Glomerular endothelial cell (primary cell): ENCODE data around the gene E2F3. TPM values are rescaled to one million over a fixed set of nuclear protein-coding genes. Genes with fewer than 3 reads are reported as not detected.
A peak's percentile ranks its signal among the peaks of the same experiment; 100 is the strongest.
"Not testable (repeated sequence)": the region's sequence is repeated elsewhere in the genome, so short reads cannot be mapped to it uniquely, and the experiment has no call there.

Source experiments
- DNase-seq: peaks from one replicate; pipeline ENCODE4 v3.0.0-alpha.2; 2011; ENCODE audit warnings: low read depth, low spot score; ENCODE audit errors: extremely low read depth
- total RNA-seq: library from RNA; depleted of rRNA; stranded (reverse); fragments of >200 nt; gene quantifications from 2 replicates; pipeline ENCODE4 v1.2.3, GENCODE V29; 2015

The E2F3 gene
- total RNA-seq, 1 donor from 2014 or later: 16.4 TPM

GRCh38 chr6:20464847-20465246, 63.2 kb downstream of the E2F3 start:
- no peak for DNase-seq

GRCh38 chr6:20465616-20466015, 63.9 kb downstream of the E2F3 start:
- DNase-seq: not testable (repeated sequence)

GRCh38 chr6:20467437-20467836, 65.8 kb downstream of the E2F3 start:
- no peak for DNase-seq

GRCh38 chr6:20468209-20468608, 66.5 kb downstream of the E2F3 start:
- no peak for DNase-seq

GRCh38 chr6:20472748-20473147, 71.1 kb downstream of the E2F3 start:
- no peak for DNase-seq

GRCh38 chr6:20473518-20473917, 71.8 kb downstream of the E2F3 start:
- DNase-seq: no peak

- no peak for DNase-seq
Observed at GRCh38 chr6:20474874-20475542, 73.3 kb downstream of the E2F3 start.

GRCh38 chr6:20476501-20477043, 74.9 kb downstream of the E2F3 start:
- DNase-seq: no peak

- no peak for DNase-seq
Observed at GRCh38 chr6:20477485-20477884, 75.8 kb downstream of the E2F3 start.

GRCh38 chr6:20479060-20479459, 77.4 kb downstream of the E2F3 start:
- no peak for DNase-seq

GRCh38 chr6:20479526-20479925, 77.8 kb downstream of the E2F3 start:
- DNase-seq: no peak

- DNase-seq: no peak
Observed at GRCh38 chr6:20481281-20481680, 79.6 kb downstream of the E2F3 start.

- DNase-seq: no peak
Observed at GRCh38 chr6:20483887-20484497, 82.3 kb downstream of the E2F3 start.

GRCh38 chr6:20486641-20487040, 85.0 kb downstream of the E2F3 start:
- DNase-seq: no peak

- DNase-seq: no peak
Observed at GRCh38 chr6:20487669-20488375, 86.1 kb downstream of the E2F3 start.

- DNase-seq: no peak
Observed at GRCh38 chr6:20490591-20490990, 88.9 kb downstream of the E2F3 start.

GRCh38 chr6:20492099-20492498, 90.4 kb downstream of the E2F3 start:
- no peak for DNase-seq

- peak; percentile 27 for DNase-seq
Observed at GRCh38 chr6:20497216-20498040, 95.7 kb downstream of the E2F3 start.

- no peak for DNase-seq
Observed at GRCh38 chr6:20498041-20498385, 96.3 kb downstream of the E2F3 start.

GRCh38 chr6:20509212-20509611, 107.5 kb downstream of the E2F3 start:
- no peak for DNase-seq

GRCh38 chr6:20511852-20512251, 110.2 kb downstream of the E2F3 start:
- DNase-seq: no peak
